B cell (primary cell): Measurements from ENCODE around the gene IP6K2.

Experiments used
- EZH2 ChIP-seq: IDR thresholded peaks from 2 replicates; pipeline ENCODE4 v1.6.1; 2012; ENCODE audit warnings: borderline replicate concordance, low read depth, mild to moderate bottlenecking, moderate library complexity, low read length; ENCODE audit not compliant: insufficient read depth, poor library complexity, severe bottlenecking
- TF ChIP-seq, protein P1 (sequence below): fragments of 200-600 bp; IDR thresholded peaks from one replicate; pipeline ENCODE4 v1.8.0; 2022; ENCODE audit warnings: antibody characterized with exemption, mild to moderate bottlenecking

DNA sequence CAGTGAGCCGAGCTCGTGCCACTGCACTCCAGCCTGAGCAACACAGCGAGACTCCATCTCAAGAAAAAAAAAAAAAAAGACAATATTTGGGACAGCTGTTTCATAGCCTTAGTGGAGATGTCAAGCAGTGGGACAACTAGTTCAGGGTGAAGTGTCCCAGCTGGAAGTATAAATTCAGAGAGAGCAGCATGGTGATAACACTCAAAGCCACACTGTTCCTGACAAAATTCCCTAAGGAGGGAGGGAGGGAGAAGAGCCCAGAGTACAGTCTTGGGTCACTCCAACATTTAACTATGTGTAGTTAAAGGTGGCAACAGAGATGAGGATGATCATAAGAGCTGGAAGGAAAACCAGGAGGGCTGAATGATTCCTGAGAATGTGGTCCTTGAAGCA lies 21.1 kb upstream of the IP6K2 start:
- TF ChIP-seq, protein P1, sequence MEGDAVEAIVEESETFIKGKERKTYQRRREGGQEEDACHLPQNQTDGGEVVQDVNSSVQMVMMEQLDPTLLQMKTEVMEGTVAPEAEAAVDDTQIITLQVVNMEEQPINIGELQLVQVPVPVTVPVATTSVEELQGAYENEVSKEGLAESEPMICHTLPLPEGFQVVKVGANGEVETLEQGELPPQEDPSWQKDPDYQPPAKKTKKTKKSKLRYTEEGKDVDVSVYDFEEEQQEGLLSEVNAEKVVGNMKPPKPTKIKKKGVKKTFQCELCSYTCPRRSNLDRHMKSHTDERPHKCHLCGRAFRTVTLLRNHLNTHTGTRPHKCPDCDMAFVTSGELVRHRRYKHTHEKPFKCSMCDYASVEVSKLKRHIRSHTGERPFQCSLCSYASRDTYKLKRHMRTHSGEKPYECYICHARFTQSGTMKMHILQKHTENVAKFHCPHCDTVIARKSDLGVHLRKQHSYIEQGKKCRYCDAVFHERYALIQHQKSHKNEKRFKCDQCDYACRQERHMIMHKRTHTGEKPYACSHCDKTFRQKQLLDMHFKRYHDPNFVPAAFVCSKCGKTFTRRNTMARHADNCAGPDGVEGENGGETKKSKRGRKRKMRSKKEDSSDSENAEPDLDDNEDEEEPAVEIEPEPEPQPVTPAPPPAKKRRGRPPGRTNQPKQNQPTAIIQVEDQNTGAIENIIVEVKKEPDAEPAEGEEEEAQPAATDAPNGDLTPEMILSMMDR, result no peak
- TF ChIP-seq EZH2, result no peak
